ENCODE measurements around the gene MAGED4B.
"Not testable (repeated sequence)": the region's sequence is repeated elsewhere in the genome, so short reads cannot be mapped to it uniquely, and the experiment has no call there.

MAGED4B gene

GRCh38 chrX:52068666-52069640 lies at the start of gene MAGED4B:
Gene MAGED4B (minus strand): TSS chrX:52069183. CDS start chrX:52068172, 1,011 bp downstream.
- not testable (repeated sequence) for DNase-seq

- no peak for DNase-seq
These were observed 49.3 kb upstream of the MAGED4B start for GRCh38 chrX:52118262-52118661.

GRCh38 chrX:52082578-52082977 lies 13.6 kb upstream of the MAGED4B start:
- no peak for DNase-seq

GRCh38 chrX:52078131-52078530 lies 9.1 kb upstream of the MAGED4B start:
- DNase-seq = no peak

- not testable (repeated sequence) for DNase-seq
These were observed 26.7 kb downstream of the MAGED4B start for GRCh38 chrX:52042288-52042687.

- DNase-seq = no peak
These were observed 34.8 kb downstream of the MAGED4B start for GRCh38 chrX:52034211-52034610.

- DNase-seq = no peak
These were observed 37.6 kb downstream of the MAGED4B start for GRCh38 chrX:52031371-52031770.

- no peak for DNase-seq
These were observed 53.2 kb downstream of the MAGED4B start for GRCh38 chrX:52015794-52016193.

Data from NCI-H69 (cell line).